ENCODE data around the gene NECTIN1.

The NECTIN1 gene

DNA sequence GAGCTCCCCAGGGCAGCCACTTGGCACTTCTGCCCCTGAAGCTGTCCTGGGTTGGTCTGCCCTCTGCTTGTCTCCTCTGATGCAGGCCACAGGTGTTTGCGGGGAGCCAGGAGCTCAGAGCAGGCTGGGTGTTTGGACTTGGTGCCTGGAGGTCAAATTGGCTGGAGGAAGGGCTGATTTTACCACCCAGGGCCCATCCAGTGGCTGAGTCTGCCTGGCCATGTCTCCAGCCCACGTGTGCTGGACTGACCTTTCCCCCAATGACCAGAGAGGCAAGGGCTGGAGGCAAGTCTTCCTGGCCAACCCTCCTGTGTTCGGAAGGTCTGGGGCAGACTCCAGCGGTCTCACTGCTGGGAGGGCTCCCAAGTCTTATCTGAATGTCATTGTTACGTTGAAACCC is 84.0 kb downstream of the NECTIN1 start:
- DNase-seq (ENCODE audit: insufficient read length, low spot score), result no peak
- FAIRE-seq, result no peak

DNA sequence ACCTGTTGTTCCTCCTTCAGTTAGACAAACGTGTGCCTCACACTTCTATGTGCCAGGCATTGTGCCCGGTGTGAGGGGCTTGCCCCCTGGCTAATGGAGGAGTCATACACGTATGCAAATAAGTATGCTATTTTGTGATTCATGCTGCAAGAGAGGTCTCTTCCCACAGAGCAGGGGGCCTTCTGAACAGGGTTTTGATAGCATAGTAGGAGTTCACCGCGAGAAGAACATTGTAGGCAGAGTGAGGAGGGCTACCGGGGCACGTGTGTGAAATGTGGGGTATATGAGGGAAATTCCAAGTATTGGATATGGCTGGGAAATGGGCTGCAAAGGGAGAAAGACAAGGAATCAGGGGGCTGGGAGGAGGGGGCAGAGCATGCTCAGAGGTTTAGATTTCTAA is 84.5 kb downstream of the NECTIN1 start:
- no peak for FAIRE-seq
- no peak for DNase-seq (ENCODE audit: insufficient read length, low spot score)

DNA sequence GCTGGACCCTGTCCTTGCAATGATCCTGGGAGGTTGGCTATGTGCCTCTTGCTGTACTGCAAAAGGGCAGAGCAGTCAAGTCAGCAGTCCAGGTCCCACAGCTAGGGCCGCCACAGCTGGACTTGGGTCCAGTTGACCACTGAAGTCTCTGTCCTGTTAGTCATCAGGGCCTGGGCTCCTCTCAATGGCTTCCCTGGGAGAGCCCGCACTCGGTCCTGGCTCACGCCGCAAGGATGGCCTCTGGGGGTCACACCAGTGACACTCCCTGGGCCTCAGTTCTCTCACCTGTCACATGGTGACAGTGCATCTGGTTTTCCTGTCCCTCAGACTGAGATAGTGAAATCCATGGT is 85.1 kb downstream of the NECTIN1 start:
- DNase-seq (ENCODE audit: insufficient read length, low spot score) (no peak), FAIRE-seq (no peak)

DNA sequence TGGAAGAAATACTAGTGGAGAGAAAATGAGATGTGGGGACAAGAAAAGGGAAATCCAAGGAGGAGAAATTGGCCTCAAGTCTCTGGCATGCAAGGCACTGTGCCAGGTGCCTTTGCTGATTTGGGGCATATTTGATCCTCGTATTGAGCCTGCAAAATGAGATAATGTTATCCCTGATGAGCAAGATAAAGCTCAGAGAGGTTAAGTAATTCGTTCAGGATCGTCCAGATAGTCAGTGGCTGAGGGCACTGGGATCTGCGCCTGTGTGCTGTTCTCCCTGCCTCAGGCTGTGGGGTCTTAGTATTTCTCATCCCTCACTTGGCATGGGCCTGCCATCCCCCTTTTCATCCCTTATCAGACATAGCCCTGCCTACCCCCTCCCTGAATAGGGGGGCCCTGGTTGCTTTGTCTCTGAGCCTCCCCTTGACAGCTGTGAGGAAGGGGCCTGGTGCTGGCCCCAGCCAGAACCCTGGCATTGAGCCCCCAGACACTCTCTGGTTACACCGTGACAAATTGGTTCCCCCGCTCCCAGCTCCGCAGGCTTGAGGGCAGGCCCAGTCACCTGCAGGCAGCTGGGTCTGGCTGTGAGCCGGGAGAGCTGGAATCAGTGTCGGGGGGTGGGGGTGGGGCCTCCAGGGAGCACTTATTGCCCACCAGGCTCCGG is 85.7 kb downstream of the NECTIN1 start:
- FAIRE-seq (no peak), DNase-seq (ENCODE audit: insufficient read length, low spot score) (no peak)

DNA sequence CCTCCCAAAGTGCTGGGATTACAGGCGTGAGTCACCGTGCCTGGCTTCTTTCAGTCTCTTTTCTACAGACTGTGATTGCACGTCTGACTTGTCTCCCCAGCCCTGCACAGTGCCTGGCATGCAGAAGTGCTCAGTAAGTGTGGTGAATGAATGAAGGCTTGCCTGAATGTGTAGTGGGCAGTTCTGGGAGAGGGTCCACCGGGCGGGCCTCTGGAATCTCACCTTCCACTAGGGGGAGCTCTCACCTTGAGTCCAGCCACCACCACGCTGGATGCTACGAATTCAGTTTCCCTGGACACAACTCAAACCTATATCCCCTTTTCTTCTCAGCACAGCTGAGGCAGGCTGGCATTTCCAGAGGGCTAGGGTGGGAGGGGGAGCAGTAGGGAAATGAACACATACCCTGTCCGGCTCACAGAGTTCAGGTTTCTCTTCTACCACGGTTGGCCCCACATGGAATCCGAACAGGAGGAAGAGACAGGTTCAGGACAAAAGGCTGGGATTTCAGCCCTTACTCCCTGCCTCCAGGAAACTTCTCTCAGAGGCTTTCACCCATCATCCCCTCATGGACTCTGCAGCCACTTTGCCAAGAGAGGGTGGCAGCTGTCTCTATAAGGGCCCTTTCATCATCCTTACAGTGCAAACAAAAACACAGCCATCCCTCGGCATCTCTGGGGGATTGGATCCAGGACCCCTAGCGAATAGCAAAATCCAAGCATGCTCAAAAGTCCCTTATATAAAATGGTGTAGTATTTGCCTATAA is 86.8 kb downstream of the NECTIN1 start:
- DNase-seq (ENCODE audit: insufficient read length, low spot score) (peak; percentile 39), FAIRE-seq (no peak)

DNA sequence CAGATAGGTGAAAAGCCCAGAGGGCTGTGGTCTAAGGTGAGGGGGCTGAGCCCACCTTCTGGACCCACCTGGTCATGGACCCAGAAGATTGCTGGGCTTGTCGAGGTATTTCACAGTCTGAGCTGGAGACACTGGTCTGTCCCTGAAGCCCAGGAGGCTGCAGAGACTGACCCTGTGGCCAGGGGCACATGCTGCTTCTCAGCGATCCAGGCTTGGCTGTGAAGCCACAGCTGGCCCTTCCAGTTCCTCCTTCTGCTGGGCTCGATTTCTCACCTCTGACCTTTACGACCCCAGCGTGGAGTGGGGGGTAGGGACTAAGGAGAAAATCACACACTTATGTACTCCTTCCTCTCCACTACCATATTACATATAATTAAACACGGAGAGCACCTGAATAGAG is 88.5 kb downstream of the NECTIN1 start:
- FAIRE-seq, result no peak
- DNase-seq (ENCODE audit: insufficient read length, low spot score), result no peak

DNA sequence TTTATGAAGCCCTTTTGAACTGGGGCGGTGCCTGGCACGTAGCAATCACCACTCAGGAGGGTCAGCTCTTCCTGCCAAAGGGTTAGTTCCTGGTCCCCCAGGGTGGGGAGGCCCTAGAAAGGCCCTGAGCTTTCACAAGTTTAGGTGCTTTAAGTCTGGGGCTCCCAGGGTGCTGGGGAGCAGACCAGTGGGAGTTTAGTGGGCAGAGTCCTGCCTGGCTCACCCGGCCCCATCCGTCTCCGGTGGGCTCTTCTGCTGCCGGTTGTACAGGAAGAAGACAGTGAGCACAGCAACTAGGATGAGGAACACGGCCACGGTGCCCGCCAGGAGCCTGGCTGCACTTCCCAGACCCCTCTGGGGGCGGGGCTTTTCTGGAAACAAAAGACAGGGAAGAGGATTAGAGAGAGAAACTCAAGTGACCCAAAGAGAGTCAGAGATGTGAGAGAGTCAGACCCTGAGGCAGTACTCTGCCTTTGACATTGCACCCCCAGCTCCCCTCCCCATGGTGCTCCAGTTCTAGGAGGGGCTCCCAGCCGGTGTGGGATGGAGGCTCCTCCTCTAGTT is 89.3 kb downstream of the NECTIN1 start:
- no peak for FAIRE-seq
- no peak for DNase-seq (ENCODE audit: insufficient read length, low spot score)

DNA sequence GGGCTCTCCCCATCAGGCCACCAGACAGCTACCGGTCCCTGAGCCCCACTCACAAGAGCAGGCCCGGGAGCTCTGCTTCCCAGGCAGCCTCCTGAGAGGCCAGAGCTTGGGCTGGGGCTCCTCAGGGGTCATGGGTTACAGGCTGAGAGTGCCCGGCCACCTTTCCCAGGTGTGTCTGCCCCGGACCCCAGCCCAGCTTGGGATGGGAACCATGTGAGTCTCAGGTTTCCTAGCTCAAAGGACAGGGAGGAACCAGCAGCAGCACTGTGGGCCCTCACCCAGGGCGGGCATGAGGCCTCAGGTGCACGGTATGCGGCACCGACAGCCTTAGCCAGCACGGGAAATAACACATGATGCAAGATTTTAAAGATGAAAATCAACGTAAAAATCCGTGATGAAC is 90.1 kb downstream of the NECTIN1 start:
- DNase-seq (ENCODE audit: insufficient read length, low spot score) (no peak), FAIRE-seq (no peak)

DNA sequence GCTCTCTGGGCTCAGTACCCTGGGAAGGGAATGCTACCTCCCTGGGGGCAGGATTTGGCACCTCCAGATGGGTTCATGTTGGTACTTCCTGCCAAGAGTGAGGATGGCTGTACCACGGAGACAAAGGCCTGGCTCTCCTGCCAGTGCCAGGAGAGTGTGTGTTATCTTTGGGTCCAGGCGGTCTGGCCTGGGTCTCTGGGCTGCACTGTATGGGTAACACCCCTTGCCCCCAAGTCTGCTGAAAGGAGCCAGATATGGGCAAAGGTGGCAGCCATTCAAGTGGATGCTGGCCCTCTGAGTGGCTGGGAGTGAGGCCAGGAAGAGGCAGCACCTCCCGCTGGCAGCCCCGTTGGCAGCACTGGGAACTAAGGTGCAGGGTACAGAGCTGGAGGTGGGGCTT is 91.5 kb downstream of the NECTIN1 start:
- FAIRE-seq (no peak), DNase-seq (ENCODE audit: insufficient read length, low spot score) (no peak)

DNA sequence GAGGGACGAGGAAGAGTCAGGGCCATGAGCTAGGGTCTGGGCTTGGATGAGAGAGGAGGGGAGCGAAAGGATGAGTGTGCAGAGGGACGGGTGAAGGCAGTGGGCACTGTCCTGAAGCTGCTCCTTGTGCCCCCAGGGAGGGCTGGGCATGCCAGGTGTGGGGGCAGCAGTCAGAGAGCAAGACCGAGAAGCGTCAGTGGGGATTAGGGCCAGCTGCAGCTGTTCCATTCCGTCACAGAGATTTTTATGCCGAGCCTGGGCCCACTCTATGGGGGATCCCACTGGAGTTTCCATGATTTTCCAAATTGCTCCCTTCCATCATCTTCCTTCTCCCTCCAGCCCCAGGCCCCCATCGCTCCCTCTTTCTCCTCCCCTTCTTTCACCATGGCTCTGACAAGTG is 93.2 kb downstream of the NECTIN1 start:
- FAIRE-seq (no peak), DNase-seq (ENCODE audit: insufficient read length, low spot score) (no peak)

DNA sequence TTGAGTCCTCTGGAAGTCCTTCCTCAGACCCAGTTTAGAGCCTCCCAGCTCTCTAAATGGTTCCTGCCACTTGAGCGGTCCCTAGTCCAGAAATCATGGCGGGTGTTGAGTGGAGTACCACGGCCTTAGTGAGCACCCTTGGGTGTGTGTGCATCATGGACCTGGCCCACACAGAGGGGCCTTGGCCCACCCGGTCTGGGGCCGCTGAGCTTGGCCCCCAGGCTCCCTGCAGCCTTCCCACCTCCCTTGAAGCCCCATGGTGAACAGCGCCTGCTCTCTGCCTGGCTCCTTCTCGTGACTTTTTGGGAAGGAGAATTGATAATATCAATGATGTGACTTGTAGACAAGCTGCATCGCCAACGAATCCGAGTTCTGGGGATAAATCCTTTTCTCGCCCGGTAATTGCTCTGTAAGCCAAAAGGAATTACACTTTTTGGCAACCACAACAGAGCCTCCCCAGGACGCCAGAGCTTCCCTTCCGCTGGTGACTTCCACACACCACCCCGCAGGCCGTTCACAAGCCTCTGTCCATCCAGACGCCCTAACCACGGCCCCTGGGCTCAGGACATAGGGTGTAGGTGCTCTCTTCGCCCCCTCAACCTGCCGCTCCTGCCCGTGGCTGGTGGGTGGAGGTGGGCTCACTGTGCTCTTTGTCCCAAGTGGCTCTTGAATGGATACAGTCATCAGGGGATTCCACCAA is 93.8 kb downstream of the NECTIN1 start:
- FAIRE-seq (no peak), DNase-seq (ENCODE audit: insufficient read length, low spot score) (no peak)

DNA sequence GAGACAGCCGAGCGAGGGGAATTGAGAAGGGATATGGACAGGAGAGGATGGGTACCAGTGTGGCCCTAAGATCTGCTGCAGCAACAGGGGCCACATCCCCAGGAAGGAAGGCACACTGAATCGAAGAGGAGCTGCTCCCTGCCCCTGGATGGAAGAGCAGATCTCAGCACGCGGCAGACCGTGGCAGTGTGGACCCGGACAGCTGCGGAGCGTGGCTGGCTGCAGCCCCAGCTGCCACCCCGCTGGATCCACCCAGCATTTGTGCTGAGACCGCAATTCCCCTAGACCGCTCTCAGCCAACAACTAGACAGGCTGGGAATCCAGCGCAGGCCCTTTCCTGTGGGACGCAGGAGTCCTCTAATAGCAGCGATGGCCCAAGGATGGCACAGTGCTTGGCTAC is 94.7 kb downstream of the NECTIN1 start:
- FAIRE-seq, result no peak
- no peak for DNase-seq (ENCODE audit: insufficient read length, low spot score)

DNA sequence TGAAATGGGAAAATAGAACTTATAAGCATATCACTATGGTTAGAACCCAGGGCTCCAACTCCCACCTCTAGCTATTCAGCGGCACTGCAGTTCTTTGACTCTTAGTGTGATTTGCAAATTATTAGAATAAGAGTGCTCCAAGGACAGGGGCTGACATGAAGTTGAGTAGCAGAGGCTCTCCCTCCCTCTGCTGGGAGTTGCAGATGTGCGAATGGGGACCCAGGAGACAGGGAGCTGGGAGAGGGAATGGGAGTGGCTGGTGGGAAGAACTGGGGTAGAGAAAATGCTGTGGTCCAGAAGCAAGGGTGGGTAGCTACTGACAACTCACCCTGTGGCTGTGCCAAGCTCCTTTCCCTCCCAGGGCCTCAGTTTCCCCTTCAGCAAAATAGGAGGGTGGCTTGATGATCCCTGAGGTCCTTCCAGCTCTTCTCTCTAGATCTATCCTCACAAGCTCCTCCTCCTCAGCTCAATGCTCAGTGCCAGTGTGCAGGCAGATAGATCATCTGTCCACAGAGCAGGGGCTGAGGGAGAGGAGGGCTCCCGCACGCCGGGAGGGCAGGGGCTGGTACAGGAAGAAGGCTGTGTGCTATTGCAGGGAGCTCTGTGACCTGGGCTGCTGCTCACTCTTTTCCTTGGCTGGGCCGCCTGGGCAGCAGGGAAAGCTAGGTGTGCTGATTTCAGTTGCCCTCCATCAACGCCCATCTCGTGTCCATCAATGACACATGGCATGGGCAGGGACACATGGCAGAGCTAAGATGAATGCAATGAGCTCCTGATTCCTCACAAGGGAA is 99.0 kb downstream of the NECTIN1 start:
- FAIRE-seq, result no peak
- no peak for DNase-seq (ENCODE audit: insufficient read length, low spot score)

DNA sequence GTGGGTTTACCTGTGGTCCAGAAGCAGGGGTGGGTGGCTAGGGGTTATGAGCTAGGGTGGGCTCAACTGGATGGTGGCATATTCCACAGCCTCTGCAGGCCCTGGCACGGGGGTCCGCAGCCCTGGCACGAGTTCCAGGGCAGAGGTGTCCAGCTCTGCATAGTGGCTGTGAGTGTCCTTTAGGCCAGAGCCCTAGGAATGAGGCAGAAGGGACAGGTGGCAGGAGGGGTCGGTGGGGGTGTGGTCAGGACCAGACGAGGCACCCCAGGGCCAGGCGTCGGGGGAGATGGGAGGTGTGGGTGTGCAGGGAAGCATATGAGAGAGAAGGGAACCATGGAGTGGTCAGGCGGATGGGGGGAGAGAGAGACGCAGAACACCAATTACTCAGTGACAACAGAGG is 99.9 kb downstream of the NECTIN1 start:
- DNase-seq (ENCODE audit: insufficient read length, low spot score), result no peak
- FAIRE-seq, result no peak

DNA sequence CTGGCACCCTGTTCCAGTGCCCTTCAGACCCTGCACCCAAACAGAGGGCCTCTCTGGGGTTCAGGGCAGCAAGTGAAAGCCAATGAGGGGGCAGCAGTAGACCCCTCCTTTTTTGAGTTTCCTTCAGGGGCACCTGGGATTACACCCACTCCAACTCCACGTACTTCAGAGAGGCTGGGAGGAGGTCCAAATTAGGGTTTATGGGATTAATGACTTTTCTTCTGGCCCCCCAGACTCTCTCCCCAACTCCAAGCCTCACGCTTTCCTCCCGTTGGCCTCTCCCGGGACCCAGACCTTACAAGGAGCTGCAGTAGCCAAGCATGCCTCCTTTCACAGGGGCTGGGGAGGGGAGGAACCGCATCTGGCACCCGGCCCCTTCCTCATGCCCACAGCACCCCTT is 101.7 kb downstream of the NECTIN1 start:
- no peak for DNase-seq (ENCODE audit: insufficient read length, low spot score)
- FAIRE-seq, result no peak

DNA sequence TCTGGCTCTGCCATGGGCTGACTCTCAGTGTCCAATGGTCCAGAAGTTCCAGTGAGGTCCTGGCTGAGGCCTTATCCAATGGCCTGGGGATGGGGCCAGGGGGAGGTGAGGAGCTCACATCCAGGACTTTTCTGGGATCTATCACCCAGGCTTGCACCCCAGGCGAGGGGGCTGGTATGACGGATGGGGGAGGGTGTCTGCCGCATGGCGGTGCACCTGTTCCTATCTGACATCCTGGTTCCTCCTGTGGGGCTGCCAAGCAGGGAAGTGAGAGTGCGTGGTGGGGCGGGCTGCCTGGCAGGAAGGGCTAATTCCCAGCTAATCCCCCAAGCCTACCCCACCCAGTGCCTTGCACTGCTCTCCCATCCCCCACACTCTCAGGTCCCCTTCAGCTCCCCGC is 102.1 kb downstream of the NECTIN1 start:
- DNase-seq (ENCODE audit: insufficient read length, low spot score), result no peak
- FAIRE-seq, result no peak

DNA sequence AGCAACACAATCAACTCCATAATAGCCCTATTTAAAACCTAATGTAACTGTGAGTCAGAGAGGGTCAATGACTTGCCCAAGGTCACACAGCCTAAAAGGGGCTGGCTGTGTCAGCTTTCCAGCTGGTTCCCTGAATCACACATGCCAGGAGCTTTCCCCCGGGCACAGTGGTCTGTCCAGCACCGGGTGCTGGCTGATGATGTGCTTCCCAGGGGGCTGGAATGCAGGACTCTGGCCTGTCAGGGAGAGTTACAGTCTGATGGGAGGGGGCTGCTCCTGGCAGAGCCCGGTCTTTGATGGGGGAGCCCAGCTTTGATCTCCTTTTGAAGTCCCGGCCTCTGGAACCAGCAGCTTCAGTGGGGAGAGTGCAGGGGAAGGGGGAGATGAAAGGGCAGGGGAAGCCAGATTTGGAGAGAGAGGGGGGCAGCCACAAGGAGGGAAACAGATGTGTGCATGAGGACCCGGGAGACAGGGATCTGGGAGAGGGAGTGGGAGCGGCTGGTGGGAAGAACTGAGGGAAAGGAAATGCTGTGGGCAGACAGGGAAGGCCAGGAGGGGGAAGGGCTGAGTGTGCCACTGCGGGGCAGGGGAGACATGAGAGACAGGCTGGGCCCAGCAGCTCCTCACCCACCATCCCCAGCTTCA is 102.7 kb downstream of the NECTIN1 start:
- DNase-seq (ENCODE audit: insufficient read length, low spot score) (no peak), FAIRE-seq (no peak)

DNA sequence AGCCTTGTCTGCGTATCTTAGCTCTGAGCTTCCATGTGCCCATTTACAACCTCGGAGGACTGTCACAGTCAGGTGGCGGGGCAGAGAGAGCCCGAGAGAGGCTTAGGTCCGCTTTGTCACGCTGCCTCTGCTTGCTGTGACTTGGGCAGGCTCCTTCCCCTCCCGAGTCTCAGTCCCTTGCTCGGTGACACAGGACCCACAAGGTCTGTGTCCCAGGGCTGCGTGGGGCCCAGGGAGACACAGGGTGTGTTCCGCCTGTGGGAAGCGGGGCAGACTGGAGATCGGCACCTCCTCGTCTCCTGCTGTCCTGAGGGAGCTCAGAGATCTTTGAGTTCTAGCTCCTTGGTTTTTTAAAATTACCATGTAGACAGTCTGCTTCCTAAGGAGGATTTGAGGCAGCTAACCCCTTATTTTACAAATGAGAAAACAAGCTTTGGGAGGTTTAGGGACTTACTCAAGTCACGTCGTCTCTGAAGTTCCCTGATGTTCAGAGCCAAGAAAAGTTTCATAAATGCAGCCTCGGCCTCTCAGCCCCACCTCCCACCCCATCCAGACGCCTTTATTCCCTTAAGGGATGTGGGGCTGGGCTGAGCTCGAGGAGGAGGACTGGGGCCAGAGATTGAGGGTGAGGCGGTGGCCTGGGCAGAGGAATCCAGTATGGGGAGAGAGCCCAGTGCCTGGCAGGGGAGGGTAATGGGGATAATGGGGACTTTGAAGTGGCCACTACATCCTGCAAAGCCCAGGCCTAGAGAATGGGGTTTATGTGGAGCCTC is 103.6 kb downstream of the NECTIN1 start:
- DNase-seq (ENCODE audit: insufficient read length, low spot score), result no peak
- no peak for FAIRE-seq

DNA sequence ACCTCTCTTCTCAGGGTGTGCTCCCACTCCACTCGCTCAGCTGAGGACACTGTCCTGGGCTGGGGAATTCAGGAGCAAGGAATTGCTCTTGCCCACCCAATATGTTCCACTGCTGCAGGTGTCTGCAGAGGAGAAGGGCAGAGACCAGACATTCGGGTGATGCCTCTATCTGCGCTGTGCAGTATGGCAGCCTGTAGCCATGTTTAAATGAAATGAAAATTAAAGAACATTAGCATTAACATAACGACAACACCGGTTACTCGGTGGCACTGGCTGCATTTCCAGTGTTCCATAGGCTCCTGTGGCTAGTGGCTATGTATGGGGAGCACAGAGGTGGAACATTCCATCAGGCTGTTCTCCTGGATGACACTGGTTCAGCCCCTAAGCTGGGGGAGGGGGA is 104.4 kb downstream of the NECTIN1 start:
- FAIRE-seq (no peak), DNase-seq (ENCODE audit: insufficient read length, low spot score) (no peak)
